Activated B cell treated with CpG ODN at 0.5 μM for 24 hours (primary cell): Measurements from ENCODE around the gene RNF138. TPM values are rescaled to one million over a fixed set of nuclear protein-coding genes. Genes with fewer than 3 reads are reported as not detected.

Source experiments
- ATAC-seq: fragments of 200-7000 bp; cut with Tn5 transposase; one replicate; pipeline ENCODE4 v1.10.0; 2021; ENCODE audit warnings: low read depth, mild to moderate bottlenecking, moderate library complexity
- CTCF ChIA-PET: fragments of 350-600 bp; sonication (Branson Sonifier 250); formaldehyde crosslinking; loops from one replicate; lab custom pipeline; 2021; ENCODE audit warnings: antibody characterized with exemption; lab: Charles Lee
- POLR2A ChIA-PET: fragments of 350-600 bp; sonication (Branson Sonifier 250); formaldehyde crosslinking; loops from one replicate; lab custom pipeline; 2021; ENCODE audit warnings: antibody characterized with exemption; lab: Charles Lee
- DNase-seq: peaks from one replicate; pipeline ENCODE4 v3.0.0; 2022
- H3K27ac Mint-ChIP-seq: one replicate; pipeline ENCODE4 v1.8.0; 2020; ENCODE audit warnings: mixed read lengths
- H3K27me3 Mint-ChIP-seq: one replicate; pipeline ENCODE4 v1.8.0; 2021; ENCODE audit warnings: mixed read lengths
- H3K36me3 Mint-ChIP-seq: one replicate; pipeline ENCODE4 v1.8.0; 2021; ENCODE audit warnings: low read depth, mixed read lengths
- H3K4me1 Mint-ChIP-seq: one replicate; pipeline ENCODE4 v1.8.0; 2021; ENCODE audit warnings: mixed read lengths
- H3K4me3 Mint-ChIP-seq: one replicate; pipeline ENCODE4 v1.8.0; 2020; ENCODE audit warnings: mild to moderate bottlenecking, mixed read lengths
- H3K9me3 Mint-ChIP-seq: one replicate; pipeline ENCODE4 v1.8.0; 2020; ENCODE audit warnings: mixed read lengths
- CTCF ChIP-seq: fragments of 200-600 bp; IDR thresholded peaks from one replicate; pipeline ENCODE4 v1.8.0; 2022; ENCODE audit warnings: antibody characterized with exemption, mild to moderate bottlenecking
- intact Hi-C: fragments of 100-400 bp; cut with micrococcal nuclease; formaldehyde crosslinking; loops from one replicate; pipeline ENCODE4 v1.15.1; 2024
- total RNA-seq: library from RNA; stranded (reverse); gene quantifications from 2 replicates; pipeline ENCODE4 v1.2.3, GENCODE V29; 2022

Gene RNF138
- total RNA-seq, 1 donor from 2014 or later: 66.4 TPM

- CTCF ChIA-PET: no interaction called here
- DNase-seq: no peak
- H3K27me3 Mint-ChIP-seq: no peaks in the 10 kb centered on the region
Observed at GRCh38 chr18:32110005-32110404, 18.3 kb downstream of the RNF138 start.

GRCh38 chr18:32111706-32112105, 20.0 kb downstream of the RNF138 start:
- ChIA-PET CTCF (no interaction called here), POLR2A (no interaction called here)
- Mint-ChIP-seq H3K9me3 (no peaks in the 10 kb centered on the region), H3K27ac (no peak overlapping the region), H3K4me3 (no peak overlapping the region), H3K36me3 (peaks cover 61% of the 10 kb centered on the region), H3K4me1 (peaks cover 16% of the 10 kb centered on the region), H3K27me3 (no peaks in the 10 kb centered on the region)
- TF ChIP-seq CTCF: no peak
- ATAC-seq: no peak
- no peak for DNase-seq
- intact Hi-C loops: loop anchor here (5.0 kb wide), 1 partner anchor 369 kb away; no protein-coding TSS in a partner anchor

More at GRCh38 chr18:32110005-32110404, 18.3 kb downstream of the RNF138 start:
- Mint-ChIP-seq H3K4me1 (peaks cover 32% of the 10 kb centered on the region), H3K9me3 (no peaks in the 10 kb centered on the region), H3K27ac (no peak overlapping the region), H3K36me3 (peaks cover 57% of the 10 kb centered on the region), H3K4me3 (no peak overlapping the region)
- intact Hi-C loops: loop anchor here (5.0 kb wide), 1 partner anchor 368 kb away; no protein-coding TSS in a partner anchor
- POLR2A ChIA-PET: no interaction called here
- ATAC-seq: no peak
- TF ChIP-seq CTCF: no peak

GRCh38 chr18:32112826-32113225, 21.2 kb downstream of the RNF138 start:
- POLR2A ChIA-PET: no interaction called here
- ATAC-seq (no peak), DNase-seq (no peak)
- no peak overlapping the region for H3K27ac Mint-ChIP-seq
- H3K4me3 Mint-ChIP-seq: no peak overlapping the region
- H3K9me3 Mint-ChIP-seq: no peaks in the 10 kb centered on the region
- CTCF ChIA-PET: no interaction called here
- no peaks in the 10 kb centered on the region for H3K27me3 Mint-ChIP-seq
- peaks cover 13% of the 10 kb centered on the region for H3K4me1 Mint-ChIP-seq
- TF ChIP-seq CTCF: no peak
- peaks cover 68% of the 10 kb centered on the region for H3K36me3 Mint-ChIP-seq
- intact Hi-C loops: loop anchor here (5.0 kb wide), 1 partner anchor 371 kb away; no protein-coding TSS in a partner anchor

GRCh38 chr18:32114293-32114942, 22.7 kb downstream of the RNF138 start:
- no peak for DNase-seq
- H3K36me3 Mint-ChIP-seq: peaks cover 68% of the 10 kb centered on the region
- no peak overlapping the region for H3K4me3 Mint-ChIP-seq
- peaks cover 7% of the 10 kb centered on the region for H3K4me1 Mint-ChIP-seq
- H3K9me3 Mint-ChIP-seq: no peaks in the 10 kb centered on the region
- CTCF ChIA-PET: no interaction called here
- no peak for TF ChIP-seq CTCF
- POLR2A ChIA-PET: no interaction called here
- no peak for ATAC-seq
- H3K27me3 Mint-ChIP-seq: no peaks in the 10 kb centered on the region
- intact Hi-C loops: loop anchor here (5.0 kb wide), 1 partner anchor 372 kb away; no protein-coding TSS in a partner anchor
- H3K27ac Mint-ChIP-seq: no peak overlapping the region

- H3K9me3 Mint-ChIP-seq: no peaks in the 10 kb centered on the region
- no peak for TF ChIP-seq CTCF
- POLR2A ChIA-PET: no interaction called here
- intact Hi-C loops: no loop called here
- DNase-seq (no peak), ATAC-seq (no peak)
- H3K4me3 Mint-ChIP-seq: no peak overlapping the region
- CTCF ChIA-PET: no interaction called here
- H3K36me3 Mint-ChIP-seq: peaks cover 67% of the 10 kb centered on the region
- no peak overlapping the region for H3K27ac Mint-ChIP-seq
- no peaks in the 10 kb centered on the region for H3K4me1 Mint-ChIP-seq
- H3K27me3 Mint-ChIP-seq: no peaks in the 10 kb centered on the region
Observed at GRCh38 chr18:32122039-32122438, 30.4 kb downstream of the RNF138 start.
